GM10847 (cell line): Measurements from ENCODE around the gene CERK.
A peak's percentile ranks its signal among the peaks of the same experiment; 100 is the strongest.

ENCODE experiments used
- POLR2A ChIP-seq: IDR thresholded peaks from 2 replicates; pipeline ENCODE4 v1.6.1; 2011; ENCODE audit not compliant: insufficient read length; ENCODE audit errors: extremely low read depth

The CERK gene, protein sequence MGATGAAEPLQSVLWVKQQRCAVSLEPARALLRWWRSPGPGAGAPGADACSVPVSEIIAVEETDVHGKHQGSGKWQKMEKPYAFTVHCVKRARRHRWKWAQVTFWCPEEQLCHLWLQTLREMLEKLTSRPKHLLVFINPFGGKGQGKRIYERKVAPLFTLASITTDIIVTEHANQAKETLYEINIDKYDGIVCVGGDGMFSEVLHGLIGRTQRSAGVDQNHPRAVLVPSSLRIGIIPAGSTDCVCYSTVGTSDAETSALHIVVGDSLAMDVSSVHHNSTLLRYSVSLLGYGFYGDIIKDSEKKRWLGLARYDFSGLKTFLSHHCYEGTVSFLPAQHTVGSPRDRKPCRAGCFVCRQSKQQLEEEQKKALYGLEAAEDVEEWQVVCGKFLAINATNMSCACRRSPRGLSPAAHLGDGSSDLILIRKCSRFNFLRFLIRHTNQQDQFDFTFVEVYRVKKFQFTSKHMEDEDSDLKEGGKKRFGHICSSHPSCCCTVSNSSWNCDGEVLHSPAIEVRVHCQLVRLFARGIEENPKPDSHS

GRCh38 chr22:46737976-46738646 is at the start of gene CERK:
CERK (minus strand) TSS chr22:46738252; CDS start chr22:46738148, 104 bp downstream.
- peak; percentile 62 for TF ChIP-seq POLR2A

- no peak for TF ChIP-seq POLR2A
These were observed 45.7 kb upstream of the CERK start for GRCh38 chr22:46783721-46784120.

DNA sequence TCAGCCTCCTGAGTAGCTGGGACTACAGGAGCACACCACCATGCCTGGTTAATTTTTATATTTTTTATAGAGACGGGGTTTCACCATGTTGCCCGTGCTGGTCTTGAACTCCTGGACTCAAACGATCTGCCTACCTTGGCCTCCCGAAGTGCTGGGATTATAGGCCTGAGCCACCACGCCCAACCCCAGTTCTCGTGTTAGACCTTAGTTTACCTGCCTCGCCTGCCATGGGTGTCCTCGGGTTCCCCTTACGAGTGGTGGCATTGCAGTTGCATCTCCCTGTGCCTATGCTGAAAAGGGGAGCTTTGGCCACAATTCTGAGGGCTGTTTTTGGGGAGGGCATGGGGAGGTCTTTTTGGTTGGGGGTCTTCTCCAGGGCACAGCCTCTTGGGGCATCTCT is 43.2 kb upstream of the CERK start:
- TF ChIP-seq POLR2A, result no peak

DNA sequence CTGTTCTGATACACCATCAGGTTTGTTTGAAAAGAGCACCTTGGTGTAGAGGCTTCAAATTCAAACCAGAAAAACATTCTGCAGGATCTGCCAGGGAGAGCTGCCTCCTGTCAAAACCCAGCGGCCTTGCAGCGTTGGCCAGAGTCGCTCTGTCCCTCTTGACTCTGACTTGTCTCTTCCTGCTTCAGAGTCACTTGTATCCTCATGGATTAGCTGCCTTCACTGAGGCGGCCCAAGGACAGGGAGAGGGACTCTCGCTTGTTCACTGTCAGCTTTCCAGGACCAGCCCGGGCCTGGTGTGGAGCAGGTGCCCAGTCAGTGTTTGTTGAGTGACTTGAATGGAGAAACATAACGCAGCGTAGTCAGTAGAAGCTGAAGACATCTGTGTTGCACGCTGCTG is 42.4 kb upstream of the CERK start:
- TF ChIP-seq POLR2A, result no peak

DNA sequence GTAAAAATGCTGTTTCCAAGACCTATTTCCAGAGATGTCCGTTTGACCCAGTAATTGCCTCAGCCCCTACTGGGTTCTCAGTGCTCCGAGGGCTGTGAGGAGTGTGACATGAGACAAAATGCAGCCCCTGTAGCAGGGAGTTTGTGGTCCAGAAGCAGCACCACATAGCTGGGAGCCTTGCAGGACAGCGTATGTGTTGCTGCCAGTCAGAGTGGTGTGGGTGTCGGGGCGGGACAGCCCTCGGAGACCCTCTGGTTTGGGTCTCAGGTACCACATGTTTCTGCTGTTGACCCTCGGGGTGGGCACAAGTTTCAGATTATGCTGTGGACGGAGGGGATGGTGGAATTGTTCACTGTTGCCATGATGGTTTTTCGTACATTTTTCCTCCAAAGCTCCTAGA is 41.6 kb upstream of the CERK start:
- TF ChIP-seq POLR2A, result no peak

DNA sequence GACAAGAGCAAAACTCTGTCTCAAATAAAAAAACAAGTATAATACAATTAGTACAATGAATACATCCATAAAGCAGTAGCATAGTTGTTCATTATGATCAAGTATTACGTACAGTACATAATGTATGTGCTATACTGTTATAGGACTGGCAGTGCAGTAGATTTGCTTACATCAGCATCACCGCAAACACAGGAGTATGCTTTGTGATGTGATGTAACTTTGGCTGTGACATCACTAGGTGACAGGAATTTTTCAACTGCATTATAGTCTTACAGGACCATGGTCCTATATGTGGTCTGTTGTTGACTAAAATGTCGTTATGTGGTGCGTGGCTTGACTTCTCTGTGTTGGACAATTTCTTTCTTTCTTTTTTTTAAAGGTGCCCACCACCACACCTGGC is 41.0 kb upstream of the CERK start:
- no peak for TF ChIP-seq POLR2A

DNA sequence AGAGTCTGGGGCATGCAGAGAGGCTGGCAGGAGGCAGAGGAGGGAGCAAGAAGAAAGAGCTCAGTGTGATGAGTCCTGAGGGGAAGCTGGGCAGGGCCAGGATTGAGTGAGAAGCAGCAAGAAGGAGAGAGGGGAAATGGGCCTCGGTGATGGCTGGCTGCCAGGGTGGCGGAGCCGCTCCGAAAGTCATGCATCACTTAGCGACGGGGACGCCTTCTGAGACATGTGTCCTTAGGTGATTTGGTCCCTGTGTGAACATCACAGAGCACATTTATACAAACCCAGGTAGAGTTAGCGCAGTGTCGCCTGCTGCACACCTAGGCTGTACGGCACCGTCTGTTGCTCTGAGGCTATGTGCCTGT is 39.5 kb upstream of the CERK start:
- no peak for TF ChIP-seq POLR2A

GRCh38 chr22:46776876-46777608 is 39.0 kb upstream of the CERK start:
- no peak for TF ChIP-seq POLR2A

GRCh38 chr22:46775850-46776826 is 38.1 kb upstream of the CERK start:
- TF ChIP-seq POLR2A, result no peak

DNA sequence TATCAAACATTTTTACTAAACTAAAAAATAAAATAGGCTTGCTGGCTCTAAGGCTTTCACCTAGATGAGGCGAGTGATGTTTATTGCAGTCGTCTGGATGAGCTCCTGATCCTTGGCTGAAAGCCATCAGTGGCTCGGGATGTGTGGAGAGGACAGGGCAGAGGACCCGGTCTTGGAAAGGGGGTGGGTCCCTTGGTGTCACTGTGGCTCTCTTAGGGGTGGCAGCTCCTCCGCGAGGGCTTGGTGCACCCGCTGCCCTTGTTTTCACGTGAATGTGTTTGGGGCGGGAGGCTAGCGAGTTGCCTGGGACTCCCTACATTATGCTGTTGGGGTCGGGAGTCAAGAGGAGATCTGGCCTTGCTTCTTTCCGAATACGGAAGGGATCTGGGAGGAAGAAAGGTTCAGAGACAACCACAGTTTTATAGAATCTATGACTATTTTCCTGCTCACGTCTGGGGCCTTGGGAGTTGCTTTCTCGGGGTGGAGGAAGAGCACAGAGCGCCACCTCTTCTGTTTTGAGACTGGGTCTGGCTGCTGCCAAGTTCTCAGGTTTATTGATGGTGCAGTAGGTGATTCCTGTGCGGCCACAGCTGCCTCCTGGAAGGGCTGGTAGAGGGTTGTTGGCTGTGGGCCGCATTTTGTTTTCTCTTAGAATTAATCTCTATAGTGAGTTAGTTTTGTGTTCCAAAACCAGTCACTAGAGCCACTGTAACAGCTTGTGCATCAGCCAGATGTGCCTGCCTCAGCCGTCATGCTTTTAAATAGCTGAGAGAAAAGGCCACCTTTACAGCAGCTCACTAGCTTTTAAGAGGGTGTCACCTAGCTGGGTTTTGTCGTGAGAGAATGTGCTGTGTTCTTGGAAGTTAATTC is 37.2 kb upstream of the CERK start:
- no peak for TF ChIP-seq POLR2A

DNA sequence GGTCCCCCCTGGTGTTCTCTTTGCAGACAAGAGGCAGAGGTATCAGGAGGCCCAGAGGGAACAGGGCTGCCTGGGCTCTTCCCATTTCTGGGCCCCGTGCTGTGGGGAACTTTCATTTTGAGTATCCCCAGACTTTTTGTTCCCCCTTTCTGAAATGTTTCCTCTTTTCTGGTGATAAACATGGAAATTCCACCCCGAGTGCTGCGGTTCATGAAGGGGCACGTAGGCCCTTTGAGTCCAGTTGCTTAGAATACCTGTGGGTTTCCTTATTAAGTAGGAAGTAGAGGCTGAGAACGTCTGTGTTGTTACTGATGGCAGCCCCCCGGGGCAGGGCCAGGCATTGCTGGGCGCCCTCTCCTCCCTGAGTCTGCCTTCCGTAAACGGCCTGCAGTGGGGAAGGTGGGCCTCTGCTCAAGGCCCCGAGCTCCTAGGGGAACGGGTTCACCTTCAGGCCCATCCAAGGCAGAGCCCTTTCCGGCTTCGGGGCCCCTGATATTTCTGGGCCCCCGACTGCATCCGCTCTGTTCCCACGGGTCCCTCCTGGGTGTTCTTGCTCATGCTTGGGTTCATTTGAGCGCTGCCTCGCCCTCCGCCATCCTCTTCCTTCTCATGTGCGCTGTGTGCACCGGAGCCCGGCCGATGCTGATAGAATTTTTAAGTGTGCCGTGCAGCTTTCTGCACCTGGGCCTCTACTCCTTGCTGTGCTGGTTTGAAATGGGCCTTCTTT is 36.4 kb upstream of the CERK start:
- peak; percentile 31 for TF ChIP-seq POLR2A

GRCh38 chr22:46773076-46773475 is 35.0 kb upstream of the CERK start:
- no peak for TF ChIP-seq POLR2A

- no peak for TF ChIP-seq POLR2A
These were observed 32.7 kb upstream of the CERK start for GRCh38 chr22:46770726-46771125.
